A673 (cell line): Measurements from ENCODE around the gene DHRS12. TPM values are rescaled to one million over a fixed set of nuclear protein-coding genes. Genes with fewer than 3 reads are reported as not detected.

Experiments used
- BruUV-seq: library from RNA; stranded (reverse); fragments of 400-500 nt; replicated peaks from 2 replicates; lab custom pipeline; 2021; lab: Mats Ljungman, UMichigan
- CTCF ChIA-PET: fragments of 300-600 bp; sonication (Branson Sonifier 250); formaldehyde crosslinking; loops from one replicate; lab custom pipeline; 2022; ENCODE audit warnings: antibody characterized with exemption; lab: Charles Lee
- POLR2A ChIA-PET: fragments of 300-600 bp; sonication (Branson Sonifier 250); formaldehyde crosslinking; loops from one replicate; lab custom pipeline; 2022; ENCODE audit warnings: antibody characterized with exemption; ENCODE audit not compliant: low non-redundant PET; lab: Charles Lee
- DNase-seq: peaks from one replicate; pipeline ENCODE4 v3.0.0-alpha.2; 2015; ENCODE audit warnings: low spot score
- H3K27ac ChIP-seq: fragments of 200-600 bp; sonication (generic); 2 replicates; pipeline ENCODE4 v1.5.1; 2016; ENCODE audit warnings: mixed run types, low read depth, mild to moderate bottlenecking, mixed read lengths, antibody characterized with exemption, low read length; ENCODE audit not compliant: poor library complexity, severe bottlenecking
- H3K27me3 ChIP-seq: fragments of 200-600 bp; sonication (generic); replicated peaks from 2 replicates; pipeline ENCODE4 v1.6.1; 2017; ENCODE audit warnings: mixed run types, low read depth, mild to moderate bottlenecking, mixed read lengths, antibody characterized with exemption, low read length; ENCODE audit not compliant: insufficient read depth, poor library complexity
- H3K36me3 ChIP-seq: fragments of 200-600 bp; sonication (generic); 2 replicates; pipeline ENCODE4 v1.6.1; 2016; ENCODE audit warnings: mixed run types, mild to moderate bottlenecking, mixed read lengths, antibody characterized with exemption, low read length; ENCODE audit not compliant: insufficient read depth, poor library complexity, severe bottlenecking
- H3K4me1 ChIP-seq: fragments of 200-600 bp; sonication (generic); 2 replicates; pipeline ENCODE4 v1.6.1; 2017; ENCODE audit warnings: mixed run types, mild to moderate bottlenecking, mixed read lengths, antibody characterized with exemption, low read length; ENCODE audit not compliant: insufficient read depth, poor library complexity, severe bottlenecking
- H3K4me3 ChIP-seq: fragments of 200-600 bp; sonication (generic); 2 replicates; pipeline ENCODE4 v1.5.1; 2016; ENCODE audit warnings: low read depth, mixed run types, mild to moderate bottlenecking, mixed read lengths, low read length; ENCODE audit not compliant: poor library complexity, severe bottlenecking
- H3K9me3 ChIP-seq: fragments of 200-600 bp; sonication (generic); 2 replicates; pipeline ENCODE4 v1.6.1; 2016; ENCODE audit warnings: mixed run types, low read depth, mild to moderate bottlenecking, mixed read lengths, antibody characterized with exemption, low read length; ENCODE audit not compliant: poor library complexity, severe bottlenecking
- EZH2 ChIP-seq: fragments of 200-600 bp; sonication (generic); IDR thresholded peaks from 2 replicates; pipeline ENCODE4 v1.6.1; 2017; ENCODE audit warnings: borderline replicate concordance, low read depth, mild to moderate bottlenecking, mixed read lengths, antibody characterized with exemption, low read length; ENCODE audit not compliant: poor library complexity, severe bottlenecking
- intact Hi-C: fragments of 100-400 bp; cut with micrococcal nuclease; formaldehyde crosslinking; loops from one replicate; pipeline ENCODE4 v1.10.0; 2022; ENCODE audit not compliant: unreplicated experiment
- total RNA-seq: library from RNA; stranded (reverse); gene quantifications from 2 replicates; pipeline ENCODE4 v1.2.3, GENCODE V29; 2021
- TF ChIP-seq, protein P1 (sequence below): fragments of 300-800, 200-600 bp; sonication (generic); conservative IDR thresholded peaks from 2 replicates; pipeline ENCODE4 v1.5.1; 2017; ENCODE audit warnings: low read depth, mild to moderate bottlenecking, antibody characterized with exemption, low read length, moderate library complexity, mixed read lengths

The DHRS12 gene
- total RNA-seq, 1 experiment from 2014 or later, result 2.8 TPM

DNA sequence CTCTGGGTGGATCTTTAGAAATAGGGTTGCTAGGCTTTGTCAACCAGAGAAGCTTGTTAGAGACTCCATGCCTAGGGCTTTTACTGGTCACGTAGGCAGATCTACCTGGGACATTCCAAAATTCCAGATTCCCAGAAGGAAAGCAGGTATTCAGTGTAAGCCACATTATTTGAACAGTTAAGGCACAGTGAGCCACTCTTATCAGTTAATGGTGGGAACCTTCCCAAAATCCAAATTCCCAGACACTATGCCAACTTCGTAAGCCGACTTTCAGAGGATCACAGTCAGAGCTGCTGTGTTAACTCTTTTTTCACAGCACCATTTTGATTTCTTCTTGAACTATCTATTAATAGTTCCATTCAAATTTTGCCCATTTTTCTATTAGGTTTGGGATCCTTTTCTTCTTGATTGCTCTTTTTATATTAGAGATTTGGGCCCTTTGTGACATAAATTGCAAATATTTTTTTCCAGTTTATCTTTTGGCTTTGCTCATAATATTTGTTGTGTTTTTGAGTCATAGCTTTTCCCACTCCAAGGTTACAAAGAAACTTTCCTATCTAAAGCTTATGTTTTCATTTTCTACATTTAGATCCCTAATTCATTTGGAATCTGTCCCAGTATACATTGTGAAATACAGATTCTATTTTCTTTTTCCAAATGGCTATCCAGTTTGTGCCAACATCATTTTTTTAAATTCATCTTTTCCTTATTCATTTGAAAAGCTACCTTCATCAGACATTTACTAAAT lies 77.3 kb downstream of the DHRS12 start:
- Histone ChIP-seq H3K9me3 (no peaks in the 10 kb centered on the region), H3K27ac (no peak overlapping the region), H3K36me3 (peaks cover 7% of the 10 kb centered on the region), H3K27me3 (no peaks in the 10 kb centered on the region), H3K4me3 (no peak overlapping the region), H3K4me1 (peaks cover 50% of the 10 kb centered on the region)
- no peak for DNase-seq
- intact Hi-C loops, result no loop called here
- CTCF ChIA-PET, result no interaction called here
- POLR2A ChIA-PET, result no interaction called here
- TF ChIP-seq, protein P1, sequence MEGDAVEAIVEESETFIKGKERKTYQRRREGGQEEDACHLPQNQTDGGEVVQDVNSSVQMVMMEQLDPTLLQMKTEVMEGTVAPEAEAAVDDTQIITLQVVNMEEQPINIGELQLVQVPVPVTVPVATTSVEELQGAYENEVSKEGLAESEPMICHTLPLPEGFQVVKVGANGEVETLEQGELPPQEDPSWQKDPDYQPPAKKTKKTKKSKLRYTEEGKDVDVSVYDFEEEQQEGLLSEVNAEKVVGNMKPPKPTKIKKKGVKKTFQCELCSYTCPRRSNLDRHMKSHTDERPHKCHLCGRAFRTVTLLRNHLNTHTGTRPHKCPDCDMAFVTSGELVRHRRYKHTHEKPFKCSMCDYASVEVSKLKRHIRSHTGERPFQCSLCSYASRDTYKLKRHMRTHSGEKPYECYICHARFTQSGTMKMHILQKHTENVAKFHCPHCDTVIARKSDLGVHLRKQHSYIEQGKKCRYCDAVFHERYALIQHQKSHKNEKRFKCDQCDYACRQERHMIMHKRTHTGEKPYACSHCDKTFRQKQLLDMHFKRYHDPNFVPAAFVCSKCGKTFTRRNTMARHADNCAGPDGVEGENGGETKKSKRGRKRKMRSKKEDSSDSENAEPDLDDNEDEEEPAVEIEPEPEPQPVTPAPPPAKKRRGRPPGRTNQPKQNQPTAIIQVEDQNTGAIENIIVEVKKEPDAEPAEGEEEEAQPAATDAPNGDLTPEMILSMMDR, result no peak
- no peak for TF ChIP-seq EZH2
- BruUV-seq, result no TSS peak

DNA sequence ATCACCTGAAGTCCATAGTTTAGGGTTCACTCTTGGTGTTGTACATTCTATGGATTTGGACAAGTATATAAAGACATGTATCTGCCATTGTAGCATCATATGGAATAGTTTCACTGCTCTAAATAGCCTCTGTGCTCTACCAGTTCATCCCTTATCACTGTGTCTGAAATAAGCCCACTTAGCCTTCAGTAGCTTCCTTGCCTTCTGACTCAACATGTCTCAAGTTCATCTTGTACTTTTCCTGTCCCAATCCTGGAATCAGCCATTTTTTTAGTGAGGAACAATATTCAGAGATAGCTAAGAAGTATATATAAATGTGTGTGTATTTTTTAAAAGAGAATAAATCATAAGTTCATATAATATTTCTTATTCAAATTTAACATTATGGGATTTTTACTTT lies 79.2 kb downstream of the DHRS12 start:
- DNase-seq, result no peak
- intact Hi-C loops, result no loop called here

DNA sequence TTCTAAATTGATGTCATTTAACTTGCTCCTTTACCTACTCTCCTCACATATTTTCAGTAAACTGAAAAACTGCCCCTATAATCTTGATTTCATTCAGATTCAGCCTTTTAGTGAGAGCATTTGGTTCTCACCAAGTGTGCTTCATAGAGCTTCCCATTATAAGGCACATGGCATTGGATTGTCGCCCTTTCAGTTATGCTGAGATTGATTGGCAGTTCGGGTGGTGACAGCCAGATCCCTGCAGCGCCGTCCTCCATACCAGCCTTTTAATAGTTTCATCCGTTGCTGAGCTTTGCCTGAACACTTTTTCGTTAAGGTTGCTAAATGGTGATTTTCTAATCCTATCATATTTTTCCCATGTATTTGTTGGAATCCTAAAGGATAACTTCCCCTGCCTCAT lies 80.4 kb downstream of the DHRS12 start:
- H3K4me3 ChIP-seq, result no peak overlapping the region
- no peaks in the 10 kb centered on the region for H3K9me3 ChIP-seq
- DNase-seq, result no peak
- H3K4me1 ChIP-seq, result peaks cover 19% of the 10 kb centered on the region
- CTCF ChIA-PET, result no interaction called here
- no peaks in the 10 kb centered on the region for H3K27me3 ChIP-seq
- H3K36me3 ChIP-seq, result peaks cover 7% of the 10 kb centered on the region
- no TSS peak for BruUV-seq
- intact Hi-C loops, result no loop called here
- POLR2A ChIA-PET, result interaction anchor here (0.6 kb wide), 1 partner anchor 80 kb away, joined by 4 read pairs; no protein-coding TSS in a partner anchor
- H3K27ac ChIP-seq, result no peak overlapping the region
- TF ChIP-seq, protein P1, result no peak
- TF ChIP-seq EZH2, result no peak

More for the DNA sequence above, 79.2 kb downstream of the DHRS12 start:
- BruUV-seq, result no TSS peak
- Histone ChIP-seq H3K27me3 (no peaks in the 10 kb centered on the region), H3K27ac (no peak overlapping the region), H3K4me1 (peaks cover 31% of the 10 kb centered on the region), H3K36me3 (peaks cover 7% of the 10 kb centered on the region), H3K4me3 (no peak overlapping the region), H3K9me3 (no peaks in the 10 kb centered on the region)
- TF ChIP-seq, protein P1, result no peak
- TF ChIP-seq EZH2, result no peak
- CTCF ChIA-PET, result interaction anchor here (0.9 kb wide), 1 partner anchor 9 kb away, joined by 3 read pairs; no protein-coding TSS in a partner anchor
- POLR2A ChIA-PET, result interaction anchor here (0.6 kb wide), 1 partner anchor 10 kb away, joined by 4 read pairs; no protein-coding TSS in a partner anchor
